HepG2 (cell line): ENCODE data around the gene ZC3H14. TPM values are rescaled to one million over a fixed set of nuclear protein-coding genes. Genes with fewer than 3 reads are reported as not detected.

ENCODE experiments used
- AHDC1 ChIP-seq: sonication (generic); formaldehyde crosslinking; IDR thresholded peaks from 2 replicates; pipeline ENCODE4 v1.5.1; 2020; ENCODE audit warnings: mild to moderate bottlenecking, missing genetic modification reagents, borderline replicate concordance
- CREM ChIP-seq, 2 experiments: sonication (generic) in 1 of 2; formaldehyde crosslinking in 1 of 2; IDR thresholded peaks; 2 replicates each; pipeline versions ENCODE4 v1.4.0 to v1.6.1; 2016 to 2020; ENCODE audit warnings: antibody characterized with exemption in 1 of 2, mild to moderate bottlenecking in 1 of 2, missing genetic modification reagents in 1 of 2
- CTCF ChIP-seq: sonication (generic); formaldehyde crosslinking; IDR thresholded peaks from 2 replicates; pipeline ENCODE4 v1.5.0; 2020; ENCODE audit warnings: mild to moderate bottlenecking, missing genetic modification reagents, moderate library complexity
- EP300 ChIP-seq, 3 experiments: sonication (generic) in 1 of 3; formaldehyde crosslinking in 1 of 3; IDR thresholded peaks; 2 replicates each; pipeline versions ENCODE4 v1.5.1 to v1.6.1; 2011 to 2020; ENCODE audit warnings: low read depth in 2 of 3, low read length in 2 of 3, borderline replicate concordance in 1 of 3, improper control_type of control experiment in 1 of 3, mild to moderate bottlenecking in 1 of 3, missing genetic modification reagents in 1 of 3, moderate library complexity in 1 of 3
- FOXA3 ChIP-seq: IDR thresholded peaks from 2 replicates; pipeline ENCODE4 v1.6.1; 2016; ENCODE audit warnings: missing genetic modification reagents, missing compliant biosample characterization
- GZF1 ChIP-seq: sonication (generic); formaldehyde crosslinking; IDR thresholded peaks from 2 replicates; pipeline ENCODE4 v1.5.1; 2020; ENCODE audit warnings: mild to moderate bottlenecking, missing genetic modification reagents
- IKZF4 ChIP-seq: sonication (generic); formaldehyde crosslinking; IDR thresholded peaks from 2 replicates; pipeline ENCODE4 v1.5.1; 2020; ENCODE audit warnings: borderline replicate concordance, mild to moderate bottlenecking, low read depth, missing genetic modification reagents; ENCODE audit errors: not compliant biosample characterization
- SPEN ChIP-seq: sonication (generic); formaldehyde crosslinking; IDR thresholded peaks from 2 replicates; pipeline ENCODE4 v1.5.1; 2020; ENCODE audit warnings: low read depth, mild to moderate bottlenecking, missing genetic modification reagents
- ZNF501 ChIP-seq: sonication (generic); formaldehyde crosslinking; IDR thresholded peaks from 2 replicates; pipeline ENCODE4 v1.5.1; 2020; ENCODE audit warnings: mild to moderate bottlenecking, moderate library complexity, missing genetic modification reagents
- ZNF530 ChIP-seq: sonication (generic); formaldehyde crosslinking; IDR thresholded peaks from 2 replicates; pipeline ENCODE4 v1.5.0; 2020; ENCODE audit warnings: low read depth, mild to moderate bottlenecking, missing genetic modification reagents
- polyA plus RNA-seq, 8 experiments: library from polyadenylated mRNA; depleted of rRNA in 3 of 8; stranded (reverse) in 7 of 8; unstranded in 1 of 8; fragments of >200 nt; fragmentation: Illumina TruSeq in 4 of 8; extraction: Trizol in 4 of 8; gene quantifications; 2 replicates each; pipeline versions ENCODE4 v1.2.1 to v1.2.3, GENCODE V29; 2011 to 2016; ENCODE audit warnings: low read depth in 4 of 8, missing spikeins in 1 of 8, mixed read lengths in 1 of 8; ENCODE audit not compliant: insufficient read depth in 1 of 8
- total RNA-seq, 5 experiments: library from RNA; depleted of rRNA; stranded (reverse); fragments of >200 nt; fragmentation: Illumina TruSeq; extraction: Trizol; gene quantifications; 2 replicates each; pipeline ENCODE4 v1.2.3, GENCODE V29; 2016; ENCODE audit warnings: low read depth in 1 of 5
- TF ChIP-seq, protein P1 (sequence below): sonication (generic); formaldehyde crosslinking; IDR thresholded peaks from 2 replicates; pipeline ENCODE4 v1.4.0; 2020; ENCODE audit warnings: missing genetic modification reagents

ZC3H14 gene
- total and polyA plus RNA-seq, 2 of the 13 experiments (the other 11 are each of a cell fraction or from before 2014, with no cell fraction given) = 65.1 to 67.5 TPM

GRCh38 chr14:88632512-88632911, 69.7 kb downstream of the ZC3H14 start (continued):
- TF ChIP-seq ZNF501 (CRISPR knock-in tag) (no peak), GZF1 (no peak), FOXA3 (CRISPR knock-in tag) (0 out of 2 replicates have a peak, but pooled peaks have one; percentile 23), AHDC1 (CRISPR knock-in tag) (no peak), CTCF (CRISPR knock-in tag) (peak; percentile 18; the same call in 1 of the 2 replicates), CREM (IDR thresholded peaks at IDR 0.05) (no peak), CREM (CRISPR knock-in tag; IDR thresholded peaks at IDR 0.05) (no peak), ZNF530 (CRISPR knock-in tag) (no peak), IKZF4 (CRISPR knock-in tag) (no peak), EP300 (IDR thresholded peaks at IDR 0.05; ENCODE audit: low read depth in 2 of 2, low read length in 2 of 2) (no peak), EP300 (CRISPR knock-in tag; IDR thresholded peaks at IDR 0.05; ENCODE audit: borderline replicate concordance) (no peak), SPEN (CRISPR knock-in tag) (no peak)
- TF ChIP-seq, protein P1, sequence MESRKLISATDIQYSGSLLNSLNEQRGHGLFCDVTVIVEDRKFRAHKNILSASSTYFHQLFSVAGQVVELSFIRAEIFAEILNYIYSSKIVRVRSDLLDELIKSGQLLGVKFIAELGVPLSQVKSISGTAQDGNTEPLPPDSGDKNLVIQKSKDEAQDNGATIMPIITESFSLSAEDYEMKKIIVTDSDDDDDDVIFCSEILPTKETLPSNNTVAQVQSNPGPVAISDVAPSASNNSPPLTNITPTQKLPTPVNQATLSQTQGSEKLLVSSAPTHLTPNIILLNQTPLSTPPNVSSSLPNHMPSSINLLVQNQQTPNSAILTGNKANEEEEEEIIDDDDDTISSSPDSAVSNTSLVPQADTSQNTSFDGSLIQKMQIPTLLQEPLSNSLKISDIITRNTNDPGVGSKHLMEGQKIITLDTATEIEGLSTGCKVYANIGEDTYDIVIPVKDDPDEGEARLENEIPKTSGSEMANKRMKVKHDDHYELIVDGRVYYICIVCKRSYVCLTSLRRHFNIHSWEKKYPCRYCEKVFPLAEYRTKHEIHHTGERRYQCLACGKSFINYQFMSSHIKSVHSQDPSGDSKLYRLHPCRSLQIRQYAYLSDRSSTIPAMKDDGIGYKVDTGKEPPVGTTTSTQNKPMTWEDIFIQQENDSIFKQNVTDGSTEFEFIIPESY (CRISPR knock-in tag) = no peak
